ENCODE results near the gene SIVA1. TPM values are rescaled to one million over a fixed set of nuclear protein-coding genes. Genes with fewer than 3 reads are reported as not detected.

The SIVA1 gene
- total RNA-seq, 1 experiment from 2014 or later = 85.8 TPM

- Histone ChIP-seq H3K4me2 (no peak overlapping the region), H3K4me3 (no peak overlapping the region), H3K79me2 (ENCODE audit: low read depth) (no peaks in the 10 kb centered on the region), H4K20me1 (ENCODE audit: insufficient read depth) (no peaks in the 10 kb centered on the region), H3K27ac (no peak overlapping the region), H2AFZ (no peak overlapping the region), H3K36me3 (ENCODE audit: low read depth) (no peaks in the 10 kb centered on the region), H3K4me1 (replicated peaks; ENCODE audit: insufficient read depth) (no peaks in the 10 kb centered on the region), H3K9me3 (ENCODE audit: insufficient read depth, low read depth) (no peaks in the 10 kb centered on the region), H3K9me2 (ENCODE audit: insufficient read depth) (no peaks in the 10 kb centered on the region), H3K27me3 (ENCODE audit: insufficient read depth, low read depth) (no peaks in the 10 kb centered on the region), H3F3A (ENCODE audit: insufficient read depth, low read depth) (no peaks in the 10 kb centered on the region)
- intact Hi-C loops (cut with micrococcal nuclease; ENCODE audit: unreplicated experiment) = no loop called here
- no TSS peak for BruUV-seq (replicated peaks)
- ChIA-PET POLR2A (ENCODE audit: unreplicated experiment) (no interaction called here), CTCF (interaction anchor here (0.5 to 0.6 kb wide), 2 partner anchors 36 to 1117 kb away, joined by 3 to 9 read pairs; no protein-coding TSS in a partner anchor)
- TF ChIP-seq CTCF (conservative IDR thresholded peaks at IDR 0.05) = peak; percentile 62; the same call in 1 of the 2 replicates
- no peak for TF ChIP-seq EZH2 (IDR thresholded peaks at IDR 0.05; ENCODE audit: low read depth)
- DNase-seq = no peak
Observed at GRCh38 chr14:104731320-104732294, 21.3 kb upstream of the SIVA1 start.

- DNase-seq = peak in 1 of 2 experiments; percentile 72
- H3K27ac ChIP-seq = no peak overlapping the region
- H3K36me3 ChIP-seq (ENCODE audit: low read depth) = no peaks in the 10 kb centered on the region
- H3F3A ChIP-seq (ENCODE audit: insufficient read depth, low read depth) = no peaks in the 10 kb centered on the region
- H3K4me2 ChIP-seq = no peak overlapping the region
- H3K4me3 ChIP-seq = no peak overlapping the region
- no peaks in the 10 kb centered on the region for H3K27me3 ChIP-seq (ENCODE audit: insufficient read depth, low read depth)
- H3K9me2 ChIP-seq (ENCODE audit: insufficient read depth) = no peaks in the 10 kb centered on the region
- BruUV-seq (replicated peaks) = no TSS peak
- H3K4me1 ChIP-seq (replicated peaks; ENCODE audit: insufficient read depth) = no peaks in the 10 kb centered on the region
- POLR2A ChIA-PET (ENCODE audit: unreplicated experiment) = no interaction called here
- CTCF ChIA-PET = interaction anchor here (0.5 kb wide), 1 partner anchor 37 kb away, joined by 3 read pairs; no protein-coding TSS in a partner anchor
- no peaks in the 10 kb centered on the region for H3K79me2 ChIP-seq (ENCODE audit: low read depth)
- no peaks in the 10 kb centered on the region for H4K20me1 ChIP-seq (ENCODE audit: insufficient read depth)
- H3K9me3 ChIP-seq (ENCODE audit: insufficient read depth, low read depth) = no peaks in the 10 kb centered on the region
- intact Hi-C loops (cut with micrococcal nuclease; ENCODE audit: unreplicated experiment) = no loop called here
- TF ChIP-seq CTCF (conservative IDR thresholded peaks at IDR 0.05) (no peak), EZH2 (IDR thresholded peaks at IDR 0.05; ENCODE audit: low read depth) (no peak)
- H2AFZ ChIP-seq = no peak overlapping the region
Observed at GRCh38 chr14:104732355-104732804, 20.6 kb upstream of the SIVA1 start.

GRCh38 chr14:104732931-104733681 is 19.8 kb upstream of the SIVA1 start:
- DNase-seq = peak in 1 of 2 experiments; percentile 45
- Histone ChIP-seq H4K20me1 (ENCODE audit: insufficient read depth) (no peaks in the 10 kb centered on the region), H3K9me3 (ENCODE audit: insufficient read depth, low read depth) (no peaks in the 10 kb centered on the region), H3K27ac (no peak overlapping the region), H3K4me2 (no peak overlapping the region), H3K36me3 (ENCODE audit: low read depth) (no peaks in the 10 kb centered on the region), H3K4me1 (replicated peaks; ENCODE audit: insufficient read depth) (no peaks in the 10 kb centered on the region), H3K9me2 (ENCODE audit: insufficient read depth) (no peaks in the 10 kb centered on the region), H3K27me3 (ENCODE audit: insufficient read depth, low read depth) (no peaks in the 10 kb centered on the region), H2AFZ (no peak overlapping the region), H3K79me2 (ENCODE audit: low read depth) (no peaks in the 10 kb centered on the region), H3F3A (ENCODE audit: insufficient read depth, low read depth) (no peaks in the 10 kb centered on the region), H3K4me3 (no peak overlapping the region)
- TF ChIP-seq CTCF (conservative IDR thresholded peaks at IDR 0.05) (no peak), EZH2 (IDR thresholded peaks at IDR 0.05; ENCODE audit: low read depth) (no peak)
- intact Hi-C loops (cut with micrococcal nuclease; ENCODE audit: unreplicated experiment) = no loop called here
- CTCF ChIA-PET = interaction anchor here (0.6 kb wide), 1 partner anchor 24 kb away, joined by 4 read pairs; no protein-coding TSS in a partner anchor
- BruUV-seq (replicated peaks) = no TSS peak
- POLR2A ChIA-PET (ENCODE audit: unreplicated experiment) = no interaction called here
